AG09309 (cell line): ENCODE measurements around the gene MIPOL1.
"Not testable (repeated sequence)": the region's sequence is repeated elsewhere in the genome, so short reads cannot be mapped to it uniquely, and the experiment has no call there.

ENCODE experiments used
- DNase-seq: peaks from one replicate; pipeline ENCODE4 v3.0.0-alpha.2; 2010; ENCODE audit warnings: low read depth
- H3K4me3 ChIP-seq: 2 replicates; pipeline ENCODE4 v1.5.1; 2011; ENCODE audit warnings: mild to moderate bottlenecking, low read depth, low read length, moderate library complexity; ENCODE audit not compliant: control insufficient read depth
- TF ChIP-seq, protein P1 (sequence below): IDR thresholded peaks from 2 replicates; pipeline ENCODE4 v1.5.1; 2011; ENCODE audit warnings: mild to moderate bottlenecking, low read depth, low read length, inconsistent platforms; ENCODE audit not compliant: insufficient read depth, control insufficient read depth; ENCODE audit errors: missing control alignments

The MIPOL1 gene

DNA sequence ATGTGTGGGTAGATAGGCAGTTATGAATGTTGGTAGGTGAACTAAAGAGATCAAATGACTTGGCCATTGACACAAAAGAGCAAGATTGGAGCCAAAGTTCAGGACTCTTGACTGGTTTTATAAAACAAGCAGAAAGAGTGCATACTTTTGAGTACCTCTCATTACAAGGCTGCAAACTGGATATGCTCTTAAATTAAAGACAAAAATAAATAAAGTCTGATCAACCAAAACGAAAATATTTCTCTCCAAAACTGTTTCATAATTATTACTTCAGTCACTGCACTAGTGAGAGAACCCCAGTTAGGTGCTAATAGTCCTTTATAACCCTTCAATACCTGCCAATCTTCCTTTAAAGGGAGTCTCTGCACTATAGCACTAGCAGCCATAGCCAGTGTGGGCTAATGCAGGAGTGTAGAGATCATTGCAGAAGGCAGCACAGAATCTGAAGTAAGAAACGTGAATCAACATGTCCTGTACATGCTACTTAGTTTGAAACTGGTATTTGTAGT is 250.2 kb downstream of the MIPOL1 start:
- TF ChIP-seq, protein P1, sequence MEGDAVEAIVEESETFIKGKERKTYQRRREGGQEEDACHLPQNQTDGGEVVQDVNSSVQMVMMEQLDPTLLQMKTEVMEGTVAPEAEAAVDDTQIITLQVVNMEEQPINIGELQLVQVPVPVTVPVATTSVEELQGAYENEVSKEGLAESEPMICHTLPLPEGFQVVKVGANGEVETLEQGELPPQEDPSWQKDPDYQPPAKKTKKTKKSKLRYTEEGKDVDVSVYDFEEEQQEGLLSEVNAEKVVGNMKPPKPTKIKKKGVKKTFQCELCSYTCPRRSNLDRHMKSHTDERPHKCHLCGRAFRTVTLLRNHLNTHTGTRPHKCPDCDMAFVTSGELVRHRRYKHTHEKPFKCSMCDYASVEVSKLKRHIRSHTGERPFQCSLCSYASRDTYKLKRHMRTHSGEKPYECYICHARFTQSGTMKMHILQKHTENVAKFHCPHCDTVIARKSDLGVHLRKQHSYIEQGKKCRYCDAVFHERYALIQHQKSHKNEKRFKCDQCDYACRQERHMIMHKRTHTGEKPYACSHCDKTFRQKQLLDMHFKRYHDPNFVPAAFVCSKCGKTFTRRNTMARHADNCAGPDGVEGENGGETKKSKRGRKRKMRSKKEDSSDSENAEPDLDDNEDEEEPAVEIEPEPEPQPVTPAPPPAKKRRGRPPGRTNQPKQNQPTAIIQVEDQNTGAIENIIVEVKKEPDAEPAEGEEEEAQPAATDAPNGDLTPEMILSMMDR = no peak
- DNase-seq = no peak
- H3K4me3 ChIP-seq = no peak overlapping the region

DNA sequence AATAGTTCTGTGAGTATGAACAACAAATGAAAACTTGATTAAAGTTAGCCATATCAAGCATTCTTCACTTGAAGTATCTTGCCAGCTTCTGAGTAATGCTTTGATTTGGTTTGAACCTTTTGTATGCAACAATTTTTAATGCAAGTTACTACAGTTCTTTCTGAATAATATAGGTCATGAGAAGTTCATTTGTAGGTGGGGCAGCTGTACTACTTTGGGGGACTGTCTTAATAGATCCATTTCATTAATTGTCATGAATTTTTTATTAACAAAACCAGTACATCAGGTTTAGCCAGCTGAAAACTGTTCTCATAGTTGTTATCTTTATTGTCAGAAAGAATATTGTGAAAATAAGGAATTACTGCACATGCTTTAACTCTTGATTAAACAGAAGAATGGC is 254.6 kb downstream of the MIPOL1 start:
- H3K4me3 ChIP-seq = no peak overlapping the region
- TF ChIP-seq, protein P1 = no peak
- DNase-seq = no peak

DNA sequence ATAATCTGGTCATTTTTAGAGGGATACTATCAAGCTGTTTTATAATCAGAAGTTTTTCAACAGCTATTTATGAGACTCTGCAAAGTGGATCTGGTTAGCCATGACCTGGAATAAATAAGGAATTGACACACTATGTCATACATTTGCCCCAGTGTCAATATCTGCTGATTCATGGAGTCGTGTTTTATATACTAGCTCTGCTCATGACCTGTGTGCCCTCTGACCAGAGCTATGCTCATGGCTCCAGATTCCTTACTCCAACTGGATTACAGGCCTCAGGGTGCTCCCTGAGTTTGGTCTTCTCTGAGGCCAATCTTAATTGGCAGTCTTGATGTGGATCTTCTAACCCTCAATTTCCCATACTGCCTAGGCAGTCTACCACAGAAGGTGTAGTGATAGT is 256.2 kb downstream of the MIPOL1 start:
- no peak for DNase-seq
- no peak overlapping the region for H3K4me3 ChIP-seq
- TF ChIP-seq, protein P1 = no peak

DNA sequence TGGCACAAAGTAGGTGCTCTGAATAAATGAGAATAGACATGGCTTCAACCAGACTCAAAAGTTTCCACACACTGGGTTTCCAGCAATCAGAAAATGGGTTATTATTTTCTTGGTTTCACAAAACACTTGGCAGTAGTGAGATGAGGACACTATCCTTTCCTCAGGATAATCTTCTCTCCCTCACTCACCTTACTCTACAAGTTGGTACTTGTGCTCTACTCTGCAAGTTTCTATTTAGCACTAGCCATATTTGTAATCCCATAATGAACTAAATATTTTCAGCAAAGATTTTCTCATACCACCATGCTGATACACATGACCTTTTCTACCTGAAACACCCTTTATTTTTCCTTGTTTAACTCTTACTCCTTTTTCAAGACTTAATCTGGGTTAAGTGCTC is 259.6 kb downstream of the MIPOL1 start:
- TF ChIP-seq, protein P1 = no peak
- no peak for DNase-seq

DNA sequence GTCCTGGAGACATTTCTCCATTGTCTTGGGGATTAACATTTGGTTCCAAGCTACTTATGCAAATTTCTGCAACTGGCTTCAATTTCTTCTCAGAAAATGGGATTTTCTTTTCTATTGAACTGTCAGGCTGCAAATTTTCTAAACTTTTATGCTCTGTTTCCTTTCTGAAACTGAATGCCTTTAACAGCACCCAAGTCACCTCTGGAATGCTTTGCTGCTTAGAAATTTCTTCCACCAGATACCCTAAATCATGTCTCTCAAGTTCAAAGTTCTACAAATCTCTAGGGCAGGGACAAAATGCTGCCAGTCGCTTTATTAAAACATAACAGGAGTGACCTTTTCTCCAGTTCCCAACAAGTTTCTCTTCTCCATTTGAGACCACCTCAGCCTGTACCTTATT is 264.7 kb downstream of the MIPOL1 start:
- not testable (repeated sequence) for H3K4me3 ChIP-seq, DNase-seq

More for the DNA sequence above, 259.6 kb downstream of the MIPOL1 start:
- no peak overlapping the region for H3K4me3 ChIP-seq

DNA sequence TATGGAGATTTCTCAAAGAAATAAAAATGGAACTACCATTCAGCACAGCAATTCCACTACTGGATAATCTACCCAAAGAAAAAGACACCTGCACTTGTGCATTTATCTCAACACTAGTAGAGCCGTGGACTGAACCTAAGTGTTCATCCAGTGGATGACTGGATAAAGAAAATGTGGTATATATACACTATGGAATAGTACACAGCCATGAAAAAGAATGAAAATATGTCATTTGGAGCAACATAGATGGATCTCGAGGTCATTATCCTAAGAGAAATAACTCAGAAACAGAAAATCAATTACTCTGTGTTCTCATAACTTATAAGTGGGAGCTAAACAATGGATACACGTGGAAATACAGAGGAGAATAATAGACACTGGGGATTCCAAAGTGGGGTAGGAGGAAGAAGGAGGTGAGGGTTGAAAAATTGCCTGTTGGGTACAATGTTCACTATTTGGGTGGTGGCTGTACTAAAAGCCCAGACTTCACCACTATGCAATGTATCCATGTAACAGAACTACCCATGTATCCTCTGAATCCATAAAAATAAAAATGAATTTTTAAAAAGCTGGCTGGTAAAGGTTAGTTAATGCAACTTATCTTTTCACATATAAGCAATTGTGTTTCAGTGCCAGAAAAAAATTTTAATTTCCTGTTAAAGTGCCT is 266.6 kb downstream of the MIPOL1 start:
- no peak overlapping the region for H3K4me3 ChIP-seq
- no peak for DNase-seq
- TF ChIP-seq, protein P1 = no peak

DNA sequence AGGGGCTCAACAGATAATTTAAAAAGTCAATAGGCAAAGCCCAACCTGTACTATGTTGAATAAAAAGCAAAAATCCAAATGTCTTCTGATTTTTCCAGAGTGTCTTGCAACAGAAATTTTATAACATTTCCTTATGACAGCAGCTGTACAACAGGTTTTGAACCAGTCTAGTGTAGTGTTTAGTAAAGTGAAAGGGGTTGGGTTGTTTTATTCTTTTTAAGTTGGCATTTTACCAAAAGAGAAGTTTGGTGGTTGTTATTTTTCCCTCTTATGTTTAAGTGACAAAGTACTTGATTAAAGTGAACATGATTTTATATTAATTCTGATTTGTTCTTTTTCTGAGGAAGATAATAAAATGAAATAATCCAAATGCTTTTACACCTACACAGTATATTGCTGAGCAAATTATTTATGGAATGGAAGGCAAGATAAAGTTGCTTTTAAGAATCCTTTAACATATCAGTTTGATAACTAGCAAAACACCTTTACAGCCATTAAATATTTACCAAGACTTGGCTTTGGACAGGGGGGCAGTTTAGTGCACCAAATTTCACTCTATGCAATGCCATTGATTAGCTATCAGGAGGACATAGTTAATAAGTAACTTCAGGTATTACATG is 268.4 kb downstream of the MIPOL1 start:
- DNase-seq = no peak
- H3K4me3 ChIP-seq = no peak overlapping the region
- TF ChIP-seq, protein P1 = no peak
